Measurements from ENCODE around the gene KCTD3. TPM values are rescaled to one million over a fixed set of nuclear protein-coding genes. Genes with fewer than 3 reads are reported as not detected.

The KCTD3 gene
- total RNA-seq, 1 donor from 2014 or later, result 57.9 TPM

DNA sequence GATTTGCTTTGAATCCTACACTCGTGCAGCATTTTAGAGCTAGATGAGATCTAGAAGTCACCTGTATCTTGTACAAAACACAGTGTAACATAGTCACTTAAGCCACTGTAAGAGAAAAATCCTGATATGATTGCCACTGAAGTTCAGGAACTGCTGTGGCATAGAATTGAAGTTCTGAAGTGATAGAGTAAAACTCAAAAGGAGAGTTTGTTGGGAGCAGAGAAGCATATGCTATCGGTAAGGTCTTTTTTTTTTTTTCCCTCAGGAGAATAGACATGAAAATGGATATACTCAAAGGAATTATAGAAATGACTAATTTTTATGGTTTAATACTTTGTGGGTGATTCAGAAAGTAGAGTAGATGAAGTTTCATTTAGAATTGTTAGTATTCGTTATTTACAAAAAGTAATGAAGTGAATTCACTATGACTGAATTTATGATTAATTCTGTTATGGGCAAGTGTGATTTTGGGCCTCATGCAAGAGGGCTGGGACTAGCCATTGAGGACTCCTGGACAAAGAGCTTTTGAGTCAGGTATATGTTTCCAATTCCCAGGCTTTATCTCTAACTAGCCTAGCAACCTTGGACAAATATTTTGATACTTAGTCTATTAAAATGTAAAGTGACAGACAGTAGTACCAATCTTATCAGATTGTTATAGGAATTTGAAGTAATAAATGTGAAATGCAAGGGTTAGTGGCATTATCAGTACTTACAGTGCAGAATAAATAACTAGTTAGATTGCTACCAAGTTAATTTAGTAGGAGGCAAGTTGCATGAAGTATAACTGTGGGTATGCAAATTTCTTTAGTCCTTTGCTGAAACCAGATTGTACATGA, 3.1 kb downstream of the KCTD3 start:
- H3K4me3 Mint-ChIP-seq, result peak overlapping the region; percentile 96
- TF ChIP-seq, protein P1, sequence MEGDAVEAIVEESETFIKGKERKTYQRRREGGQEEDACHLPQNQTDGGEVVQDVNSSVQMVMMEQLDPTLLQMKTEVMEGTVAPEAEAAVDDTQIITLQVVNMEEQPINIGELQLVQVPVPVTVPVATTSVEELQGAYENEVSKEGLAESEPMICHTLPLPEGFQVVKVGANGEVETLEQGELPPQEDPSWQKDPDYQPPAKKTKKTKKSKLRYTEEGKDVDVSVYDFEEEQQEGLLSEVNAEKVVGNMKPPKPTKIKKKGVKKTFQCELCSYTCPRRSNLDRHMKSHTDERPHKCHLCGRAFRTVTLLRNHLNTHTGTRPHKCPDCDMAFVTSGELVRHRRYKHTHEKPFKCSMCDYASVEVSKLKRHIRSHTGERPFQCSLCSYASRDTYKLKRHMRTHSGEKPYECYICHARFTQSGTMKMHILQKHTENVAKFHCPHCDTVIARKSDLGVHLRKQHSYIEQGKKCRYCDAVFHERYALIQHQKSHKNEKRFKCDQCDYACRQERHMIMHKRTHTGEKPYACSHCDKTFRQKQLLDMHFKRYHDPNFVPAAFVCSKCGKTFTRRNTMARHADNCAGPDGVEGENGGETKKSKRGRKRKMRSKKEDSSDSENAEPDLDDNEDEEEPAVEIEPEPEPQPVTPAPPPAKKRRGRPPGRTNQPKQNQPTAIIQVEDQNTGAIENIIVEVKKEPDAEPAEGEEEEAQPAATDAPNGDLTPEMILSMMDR (conservative IDR thresholded peaks at IDR 0.05), result no peak
- no peak for DNase-seq (ENCODE audit: low read depth, low spot score)
- peaks cover 39% of the 10 kb centered on the region for H3K4me1 Mint-ChIP-seq
- no peaks in the 10 kb centered on the region for H3K27me3 Mint-ChIP-seq (ENCODE audit: low read depth)
- no peaks in the 10 kb centered on the region for H3K36me3 Mint-ChIP-seq (ENCODE audit: low read depth)
- no peaks in the 10 kb centered on the region for H3K9me3 Mint-ChIP-seq
- H3K27ac Mint-ChIP-seq (ENCODE audit: unreplicated experiment), result no peak overlapping the region

DNA sequence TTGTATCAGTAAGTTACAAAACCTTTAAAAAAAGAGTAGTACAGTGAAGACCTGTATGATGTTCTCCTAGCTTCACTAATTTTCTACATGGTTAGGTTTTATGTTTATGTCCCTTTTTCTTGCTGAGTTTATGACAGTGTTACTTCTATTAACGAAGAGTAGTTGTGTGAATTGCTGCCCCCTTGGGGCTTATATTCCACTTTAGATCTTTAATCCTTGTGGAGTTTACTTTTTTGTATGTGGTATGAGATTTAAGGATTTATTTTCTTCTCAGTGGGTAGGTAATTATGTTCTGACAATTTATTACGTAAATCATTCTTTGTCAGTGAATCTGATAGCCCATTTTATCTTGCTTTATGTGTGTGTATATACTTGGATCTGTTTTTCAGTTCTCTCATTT, 14.8 kb downstream of the KCTD3 start:
- DNase-seq (ENCODE audit: low read depth, low spot score), result no peak
- Mint-ChIP-seq H3K4me3 (no peak overlapping the region), H3K4me1 (no peaks in the 10 kb centered on the region), H3K9me3 (peaks cover 5% of the 10 kb centered on the region), H3K36me3 (ENCODE audit: low read depth) (peaks cover 51% of the 10 kb centered on the region), H3K27me3 (ENCODE audit: low read depth) (no peaks in the 10 kb centered on the region), H3K27ac (ENCODE audit: unreplicated experiment) (no peak overlapping the region)
- TF ChIP-seq, protein P1 (conservative IDR thresholded peaks at IDR 0.05), result no peak

DNA sequence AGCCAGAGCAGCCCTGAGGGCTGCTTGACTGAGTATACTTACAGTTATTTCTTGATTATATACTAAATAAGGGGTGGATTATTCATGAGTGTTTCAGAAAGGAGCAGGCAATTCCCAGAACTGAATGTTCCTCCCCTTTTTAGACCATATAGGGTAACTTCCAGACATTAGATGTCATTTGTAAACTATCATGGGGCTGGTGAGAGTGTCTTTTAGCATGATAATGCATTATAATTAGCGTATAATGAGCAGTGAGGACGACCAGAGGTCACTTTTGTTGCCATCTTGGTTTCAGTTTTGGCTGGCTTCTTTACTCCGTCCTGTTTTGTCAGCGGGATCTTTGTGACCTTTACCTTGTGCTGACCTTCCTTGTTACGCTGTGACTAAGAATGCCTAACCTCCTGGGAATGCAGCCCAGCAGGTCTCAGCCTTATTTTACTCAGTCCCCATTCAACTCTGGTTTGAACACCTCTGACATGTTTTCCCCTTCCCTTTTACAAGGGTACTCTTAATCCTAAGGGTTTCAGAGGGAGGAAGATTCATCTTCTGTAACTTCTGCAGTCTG, 16.2 kb downstream of the KCTD3 start:
- H3K4me1 Mint-ChIP-seq, result no peaks in the 10 kb centered on the region
- no peak overlapping the region for H3K27ac Mint-ChIP-seq (ENCODE audit: unreplicated experiment)
- DNase-seq (ENCODE audit: low read depth, low spot score), result no peak
- H3K36me3 Mint-ChIP-seq (ENCODE audit: low read depth), result peaks cover 55% of the 10 kb centered on the region
- H3K4me3 Mint-ChIP-seq, result no peak overlapping the region
- peaks cover 5% of the 10 kb centered on the region for H3K9me3 Mint-ChIP-seq
- TF ChIP-seq, protein P1 (conservative IDR thresholded peaks at IDR 0.05), result no peak
- no peaks in the 10 kb centered on the region for H3K27me3 Mint-ChIP-seq (ENCODE audit: low read depth)

DNA sequence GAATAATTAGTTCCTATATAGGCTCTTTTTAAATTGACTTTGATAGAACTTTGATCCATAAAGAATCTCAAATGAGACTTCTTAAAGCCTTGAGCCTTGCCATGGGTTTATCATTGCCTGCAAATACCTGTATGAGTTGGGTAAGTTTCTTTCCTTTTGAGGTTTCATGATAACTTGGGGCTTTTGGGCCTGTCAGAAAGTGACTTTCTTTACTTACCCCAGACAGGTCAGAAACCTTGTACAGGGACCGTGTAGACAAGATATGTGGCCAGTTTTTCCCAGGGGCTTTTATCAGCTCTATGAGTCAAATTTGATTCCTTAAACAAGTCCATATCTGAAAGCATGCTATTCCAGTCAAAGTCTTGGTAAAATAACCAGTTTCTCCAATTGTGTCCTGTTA, 17.3 kb downstream of the KCTD3 start:
- no peak overlapping the region for H3K27ac Mint-ChIP-seq (ENCODE audit: unreplicated experiment)
- peaks cover 5% of the 10 kb centered on the region for H3K9me3 Mint-ChIP-seq
- no peaks in the 10 kb centered on the region for H3K4me1 Mint-ChIP-seq
- no peak overlapping the region for H3K4me3 Mint-ChIP-seq
- TF ChIP-seq, protein P1 (conservative IDR thresholded peaks at IDR 0.05), result no peak
- peaks cover 57% of the 10 kb centered on the region for H3K36me3 Mint-ChIP-seq (ENCODE audit: low read depth)
- DNase-seq (ENCODE audit: low read depth, low spot score), result no peak
- no peaks in the 10 kb centered on the region for H3K27me3 Mint-ChIP-seq (ENCODE audit: low read depth)

DNA sequence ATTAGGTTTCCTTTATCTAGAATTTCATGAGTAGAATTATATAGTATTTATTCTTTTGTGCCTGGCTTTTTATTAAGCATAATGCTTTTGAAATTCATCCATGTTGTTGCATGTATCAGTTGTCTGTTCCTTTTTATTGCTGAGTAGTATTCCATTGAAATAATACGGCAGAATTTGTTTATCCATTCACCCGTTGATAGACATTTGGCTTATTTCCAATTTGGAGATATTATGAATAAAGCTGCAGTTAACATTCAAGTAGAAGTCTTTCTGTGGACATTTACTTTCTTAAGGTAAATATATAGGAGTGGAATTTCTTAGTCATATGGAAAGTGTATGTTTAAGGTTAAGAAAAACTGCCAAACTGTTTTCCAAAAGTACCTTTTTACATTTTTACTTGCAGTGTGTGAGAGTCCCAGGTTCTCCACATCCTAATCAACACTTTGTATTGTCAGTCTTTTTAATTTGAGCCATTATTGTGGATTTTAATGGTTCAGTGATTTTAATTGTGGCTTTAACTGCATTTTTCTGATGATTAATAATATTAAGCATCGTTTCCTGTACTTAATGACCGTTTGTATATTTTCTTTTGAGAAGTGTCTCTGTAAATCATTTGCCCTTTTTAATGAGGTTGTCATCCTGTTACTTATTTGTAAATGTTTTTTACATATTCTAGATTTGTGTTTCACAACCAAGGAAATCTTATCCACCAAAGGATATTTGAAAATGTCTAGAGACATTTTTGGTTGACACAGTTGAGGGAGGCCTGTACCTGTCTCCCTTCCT, 22.7 kb downstream of the KCTD3 start:
- H3K27ac Mint-ChIP-seq (ENCODE audit: unreplicated experiment), result no peak overlapping the region
- TF ChIP-seq, protein P1 (conservative IDR thresholded peaks at IDR 0.05), result no peak
- no peak for DNase-seq (ENCODE audit: low read depth, low spot score)

More for the DNA sequence above, 22.7 kb downstream of the KCTD3 start:
- Mint-ChIP-seq H3K4me1 (no peaks in the 10 kb centered on the region), H3K9me3 (peaks cover 4% of the 10 kb centered on the region), H3K27me3 (ENCODE audit: low read depth) (no peaks in the 10 kb centered on the region), H3K4me3 (no peak overlapping the region), H3K36me3 (ENCODE audit: low read depth) (peaks cover 30% of the 10 kb centered on the region)
